DOHH2 (cell line): ENCODE results near the gene NENF.
A peak's percentile ranks its signal among the peaks of the same experiment; 100 is the strongest.

Source experiments
- H3F3A ChIP-seq: fragments of 200-600 bp; sonication (generic), shearing (Covaris generic); 2 replicates; pipeline ENCODE4 v1.6.0; 2016; ENCODE audit warnings: antibody characterized with exemption, mild to moderate bottlenecking; ENCODE audit not compliant: control insufficient read depth, insufficient read depth
- H3K27ac ChIP-seq: fragments of 200-600 bp; sonication (generic); 2 replicates; pipeline ENCODE4 v1.5.1; 2014; ENCODE audit warnings: low read depth, mild to moderate bottlenecking, low read length, moderate library complexity
- H3K27me3 ChIP-seq: fragments of 200-600 bp; sonication (generic); 2 replicates; pipeline ENCODE4 v1.6.1; 2014; ENCODE audit warnings: mild to moderate bottlenecking, low read length, mixed read lengths; ENCODE audit not compliant: control insufficient read depth
- H3K36me3 ChIP-seq: fragments of 200-600 bp; sonication (generic); 2 replicates; pipeline ENCODE4 v1.6.1; 2014; ENCODE audit warnings: mild to moderate bottlenecking, low read length, moderate library complexity, mixed read lengths; ENCODE audit not compliant: control insufficient read depth
- H3K4me1 ChIP-seq: fragments of 200-600 bp; sonication (generic); 2 replicates; pipeline ENCODE4 v1.6.1; 2014; ENCODE audit warnings: mild to moderate bottlenecking, low read length, mixed read lengths; ENCODE audit not compliant: control insufficient read depth
- H3K4me2 ChIP-seq: fragments of 200-600 bp; sonication (generic); 2 replicates; pipeline ENCODE4 v1.6.0; 2014; ENCODE audit warnings: mild to moderate bottlenecking, low read length, moderate library complexity
- H3K4me3 ChIP-seq: fragments of 200-600 bp; sonication (generic); 2 replicates; pipeline ENCODE4 v1.5.1; 2014; ENCODE audit warnings: mild to moderate bottlenecking, low read length, mixed read lengths
- H3K79me2 ChIP-seq: fragments of 200-600 bp; sonication (generic); 2 replicates; pipeline ENCODE4 v1.6.1; 2014; ENCODE audit warnings: mild to moderate bottlenecking, low read length, mixed read lengths; ENCODE audit not compliant: control insufficient read depth
- H3K9me2 ChIP-seq: fragments of 200-600 bp; sonication (generic); replicated peaks from 2 replicates; pipeline ENCODE4 v1.6.1; 2014; ENCODE audit warnings: mild to moderate bottlenecking, low read length, mixed read lengths; ENCODE audit not compliant: control insufficient read depth
- H3K9me3 ChIP-seq: fragments of 200-600 bp; sonication (generic); 2 replicates; pipeline ENCODE4 v1.6.1; 2014; ENCODE audit warnings: antibody characterized with exemption, low read length, mixed read lengths; ENCODE audit not compliant: control insufficient read depth, insufficient read depth
- H4K20me1 ChIP-seq: fragments of 200-600 bp; sonication (generic); 2 replicates; pipeline ENCODE4 v1.6.0; 2014; ENCODE audit warnings: low read depth, mild to moderate bottlenecking, antibody characterized with exemption, low read length, moderate library complexity; ENCODE audit not compliant: control insufficient read depth, insufficient read depth
- CTCF ChIP-seq: fragments of 200-600 bp; sonication (generic); IDR thresholded peaks from one replicate; pipeline ENCODE4 v1.5.1; 2014; ENCODE audit warnings: antibody characterized with exemption, mild to moderate bottlenecking, low read depth, low read length; ENCODE audit not compliant: poor library complexity, severe bottlenecking
- EZH2phosphoT487 ChIP-seq: fragments of 200-600 bp; sonication (generic); IDR thresholded peaks from 2 replicates; pipeline ENCODE4 v1.6.1; 2017; ENCODE audit warnings: borderline replicate concordance, mild to moderate bottlenecking, antibody characterized with exemption, low read length, moderate library complexity, mixed read lengths

Gene NENF

DNA sequence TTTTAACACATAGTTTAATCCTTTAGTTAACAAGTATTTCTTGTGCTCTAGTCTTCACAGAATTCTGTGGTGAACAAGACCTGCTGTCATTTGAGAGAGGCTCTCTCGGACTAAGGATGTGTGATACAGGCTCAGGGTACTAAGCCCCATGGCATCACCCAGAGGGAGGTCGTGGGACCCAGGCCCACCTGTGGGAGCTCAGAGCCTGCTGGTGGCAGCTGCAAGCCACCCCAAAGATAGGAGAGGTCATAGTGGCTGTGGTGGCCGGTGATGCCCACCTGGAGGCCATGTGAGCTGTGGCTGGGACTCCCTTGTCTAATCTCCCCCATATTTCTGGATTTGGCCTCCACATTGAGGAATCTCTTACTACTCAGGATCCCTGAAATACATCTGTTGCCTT, 22.0 kb downstream of the NENF start:
- H3K9me2 ChIP-seq = no peaks in the 10 kb centered on the region
- no peaks in the 10 kb centered on the region for H4K20me1 ChIP-seq
- peaks cover 7% of the 10 kb centered on the region; the same call in 1 of the 2 replicates for H3K4me1 ChIP-seq
- H3K4me2 ChIP-seq = no peak overlapping the region
- H3K27ac ChIP-seq = no peak overlapping the region
- H3F3A ChIP-seq = no peaks in the 10 kb centered on the region
- no peaks in the 10 kb centered on the region for H3K36me3 ChIP-seq
- H3K9me3 ChIP-seq = no peaks in the 10 kb centered on the region
- TF ChIP-seq EZH2phosphoT487 (no peak), CTCF (no peak)
- H3K4me3 ChIP-seq = no peak overlapping the region
- no peaks in the 10 kb centered on the region for H3K79me2 ChIP-seq
- no peaks in the 10 kb centered on the region for H3K27me3 ChIP-seq

- peaks cover 7% of the 10 kb centered on the region; the same call in 1 of the 2 replicates for H3K4me1 ChIP-seq
- no peak overlapping the region for H3K27ac ChIP-seq
- no peaks in the 10 kb centered on the region for H3K27me3 ChIP-seq
- H3K4me3 ChIP-seq = no peak overlapping the region
- H3K4me2 ChIP-seq = no peak overlapping the region
- no peaks in the 10 kb centered on the region for H3F3A ChIP-seq
- H4K20me1 ChIP-seq = no peaks in the 10 kb centered on the region
- no peaks in the 10 kb centered on the region for H3K9me3 ChIP-seq
- TF ChIP-seq EZH2phosphoT487 = no peak
- TF ChIP-seq CTCF = no peak
- H3K36me3 ChIP-seq = no peaks in the 10 kb centered on the region
- H3K9me2 ChIP-seq = no peaks in the 10 kb centered on the region
- H3K79me2 ChIP-seq = no peaks in the 10 kb centered on the region
These were observed 22.7 kb downstream of the NENF start for GRCh38 chr1:212455401-212455800.

DNA sequence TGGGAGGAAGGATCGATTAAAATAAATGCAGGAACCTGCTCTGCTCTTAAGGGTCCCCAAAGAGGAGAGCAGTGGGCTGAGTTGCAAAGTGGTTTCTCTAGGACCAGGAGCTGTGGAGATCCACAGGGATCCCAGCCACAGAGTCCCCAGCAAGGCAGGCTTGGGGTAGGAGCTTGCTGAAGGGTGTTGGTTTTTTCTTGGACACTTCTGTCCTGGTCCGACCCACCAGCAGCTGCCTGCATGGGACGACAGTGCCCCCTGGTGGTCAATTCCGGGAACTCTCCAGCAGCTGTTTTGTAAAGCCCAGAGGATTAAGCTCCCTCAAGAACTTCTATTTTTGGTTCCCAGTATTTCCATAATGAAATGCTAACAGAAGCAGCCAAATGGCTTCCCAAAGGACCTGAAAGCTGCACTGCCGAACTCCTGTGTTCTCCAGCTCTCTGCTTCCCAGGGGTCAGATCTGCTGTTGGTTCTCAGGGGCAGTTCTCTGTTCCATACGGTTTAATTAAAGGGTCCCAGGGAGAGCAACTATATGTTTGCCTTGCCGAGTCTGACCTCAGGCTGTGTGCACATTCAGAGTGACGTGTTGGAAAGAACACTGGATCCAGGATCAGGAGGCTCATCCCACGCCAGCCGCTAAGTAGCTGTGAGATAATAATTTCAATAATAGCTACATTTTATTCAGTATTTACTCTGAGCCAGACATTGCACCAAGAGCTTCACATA, 23.2 kb downstream of the NENF start:
- Histone ChIP-seq H3K27ac (no peak overlapping the region), H3K9me3 (no peaks in the 10 kb centered on the region), H3K4me1 (peaks cover 7% of the 10 kb centered on the region; the same call in 1 of the 2 replicates), H3K36me3 (no peaks in the 10 kb centered on the region), H4K20me1 (no peaks in the 10 kb centered on the region), H3K79me2 (no peaks in the 10 kb centered on the region), H3K27me3 (no peaks in the 10 kb centered on the region), H3K9me2 (no peaks in the 10 kb centered on the region), H3F3A (no peaks in the 10 kb centered on the region), H3K4me2 (no peak overlapping the region), H3K4me3 (no peak overlapping the region)
- TF ChIP-seq EZH2phosphoT487 = no peak
- peak; percentile 98 for TF ChIP-seq CTCF
